Activated CD8-positive, alpha-beta memory T cell treated with anti-CD3 and anti-CD28 coated beads for 24 hours (primary cell): ENCODE measurements around the gene DMD.

Experiments used
- DNase-seq: peaks from one replicate; pipeline ENCODE4 v3.0.0-alpha.2; 2020

The DMD gene

DNA sequence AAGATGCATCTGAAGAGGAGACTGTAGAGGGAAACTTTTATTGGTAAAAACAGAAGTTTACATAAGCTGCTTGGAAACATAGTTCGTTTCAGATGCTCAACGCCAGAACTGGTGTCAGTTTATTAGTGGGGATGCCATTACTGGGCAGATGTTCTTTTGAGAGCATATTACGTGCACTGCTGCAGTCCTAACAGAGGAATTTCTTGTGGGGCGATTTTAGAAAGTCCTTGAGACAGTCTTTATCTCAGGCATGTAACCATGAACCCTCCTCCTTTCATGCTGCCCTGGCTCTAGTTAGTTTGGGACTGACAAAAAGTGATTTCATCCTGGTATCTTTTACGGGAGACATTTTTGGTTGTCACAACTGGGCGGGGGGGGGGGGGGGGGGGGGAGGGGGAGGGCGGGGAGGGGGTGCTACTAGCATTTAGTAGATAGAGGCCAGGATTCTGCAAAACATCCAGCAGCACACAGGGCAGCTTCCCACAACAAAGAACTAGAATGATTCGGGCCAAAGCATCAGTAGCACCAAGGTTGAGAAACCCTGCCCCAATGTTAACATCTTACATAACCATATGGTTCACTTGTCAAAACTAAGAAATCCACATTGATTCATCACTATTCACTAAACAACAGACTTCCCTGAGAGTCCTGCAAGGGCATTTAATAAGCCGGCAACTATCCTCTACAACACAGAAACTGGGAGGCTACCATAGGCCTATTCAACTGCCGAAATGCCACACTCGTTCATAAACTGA, 2021.0 kb downstream of the DMD start:
- no peak for DNase-seq

DNA sequence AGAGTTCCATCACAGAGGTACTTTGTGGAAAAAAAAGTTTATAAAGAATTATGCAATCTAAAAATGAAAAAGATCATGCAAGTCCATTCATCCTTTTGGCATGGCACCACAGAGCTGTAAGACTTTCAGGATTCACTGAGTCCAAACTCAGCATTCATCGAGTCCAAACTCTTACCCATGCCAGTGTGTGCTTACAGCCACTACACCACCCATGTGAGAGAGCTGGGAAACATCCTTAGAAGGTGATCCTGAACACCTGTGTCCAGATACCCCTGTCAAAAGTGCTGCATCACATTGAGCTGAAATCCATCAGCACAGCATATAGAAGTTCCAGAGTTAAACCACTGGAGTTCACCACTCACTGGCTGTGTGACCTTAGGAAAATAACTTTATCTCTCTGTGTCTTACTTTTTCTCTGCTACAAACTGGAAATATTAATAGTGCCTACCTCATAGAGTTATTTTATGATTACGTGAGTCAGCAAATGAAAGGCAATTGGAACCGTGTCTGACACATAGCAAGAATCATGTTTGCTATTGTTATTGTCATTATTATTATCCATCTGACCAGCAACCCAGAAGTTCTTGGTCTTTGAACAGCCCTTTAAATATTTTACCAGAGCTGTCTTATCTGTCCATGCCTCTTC, 2024.5 kb downstream of the DMD start:
- no peak for DNase-seq

DNA sequence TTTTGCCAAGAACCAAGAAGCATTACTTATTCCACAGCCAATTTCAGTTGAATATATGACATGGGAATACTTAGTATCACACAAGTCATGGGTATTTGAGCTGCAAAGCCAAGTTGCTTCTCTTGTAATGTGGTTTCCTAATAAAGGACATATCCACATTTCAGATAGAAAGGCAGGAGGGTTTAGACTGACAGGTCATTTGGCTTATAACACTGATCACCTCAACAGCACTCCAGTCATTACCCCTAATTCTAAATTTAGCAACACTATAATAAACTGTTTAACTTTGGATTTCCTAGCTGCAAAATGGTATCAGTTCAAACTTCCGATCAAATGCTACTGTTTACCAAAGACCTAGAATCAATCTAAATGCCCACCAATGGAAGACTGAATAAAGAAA, 2025.5 kb downstream of the DMD start:
- DNase-seq, result no peak

DNA sequence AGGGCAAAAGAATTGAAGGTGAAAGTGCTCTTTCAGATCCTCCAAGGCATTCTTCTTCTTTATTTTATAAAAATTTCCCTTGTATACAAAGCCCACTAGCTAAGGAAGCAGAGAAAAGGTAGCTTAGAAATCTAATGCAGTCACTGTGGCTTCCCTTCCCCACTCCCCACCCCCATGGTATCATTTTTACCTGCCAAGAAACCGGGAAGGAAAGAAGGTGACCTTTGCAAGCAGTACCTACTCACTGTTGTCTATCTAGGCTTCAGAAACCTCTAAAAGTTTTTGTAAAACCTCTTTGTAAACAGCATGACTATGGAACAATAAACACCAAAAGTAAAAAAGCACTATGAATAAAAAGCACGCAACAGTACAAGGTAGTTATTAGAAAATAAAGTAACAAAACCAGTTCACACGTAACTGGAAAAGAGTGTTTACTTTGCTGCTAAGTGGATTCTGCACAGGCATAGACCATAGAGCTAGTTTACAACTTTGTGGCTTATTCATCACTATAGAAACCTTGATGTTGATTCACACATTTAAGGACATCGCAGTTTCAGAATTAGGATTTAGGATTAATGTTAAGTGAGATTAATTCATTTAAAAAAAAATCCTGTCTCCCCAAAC, 2029.9 kb downstream of the DMD start:
- DNase-seq, result no peak

DNA sequence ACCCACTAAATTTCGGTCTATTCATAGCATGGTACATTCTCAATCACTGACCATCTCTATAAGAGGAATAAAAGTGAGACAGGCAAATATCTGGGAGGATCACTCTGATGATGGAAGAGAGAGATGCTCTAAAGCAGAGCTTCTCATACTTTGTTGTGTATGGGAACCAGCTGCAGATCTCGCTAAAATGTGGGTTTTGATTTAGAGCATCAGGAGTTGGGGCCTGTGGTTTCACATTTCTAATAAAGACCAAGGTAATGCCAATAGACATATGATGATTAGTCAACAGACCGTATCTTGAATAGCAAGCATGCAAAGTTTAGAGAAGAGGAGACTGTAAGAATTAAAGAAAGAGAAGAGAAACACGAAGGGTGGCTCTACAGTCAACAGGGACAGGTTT, 2032.1 kb downstream of the DMD start:
- no peak for DNase-seq

DNA sequence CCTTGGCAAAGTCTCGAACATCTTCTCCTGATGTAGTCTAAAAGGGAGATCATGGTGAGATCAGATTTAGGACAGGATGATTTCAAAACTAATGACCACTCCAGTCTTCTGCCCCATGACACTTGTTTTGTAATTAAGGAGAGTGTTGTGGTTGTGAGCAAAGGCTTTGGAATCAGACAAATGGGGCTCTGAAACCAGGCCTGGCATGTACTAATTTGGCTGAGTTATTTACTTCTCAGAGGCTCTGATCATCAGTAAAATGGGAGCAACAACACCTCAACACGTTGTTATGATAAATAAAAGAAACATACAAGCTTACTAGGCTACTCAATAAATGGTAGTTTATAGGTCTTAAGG, 2032.6 kb downstream of the DMD start:
- no peak for DNase-seq

DNA sequence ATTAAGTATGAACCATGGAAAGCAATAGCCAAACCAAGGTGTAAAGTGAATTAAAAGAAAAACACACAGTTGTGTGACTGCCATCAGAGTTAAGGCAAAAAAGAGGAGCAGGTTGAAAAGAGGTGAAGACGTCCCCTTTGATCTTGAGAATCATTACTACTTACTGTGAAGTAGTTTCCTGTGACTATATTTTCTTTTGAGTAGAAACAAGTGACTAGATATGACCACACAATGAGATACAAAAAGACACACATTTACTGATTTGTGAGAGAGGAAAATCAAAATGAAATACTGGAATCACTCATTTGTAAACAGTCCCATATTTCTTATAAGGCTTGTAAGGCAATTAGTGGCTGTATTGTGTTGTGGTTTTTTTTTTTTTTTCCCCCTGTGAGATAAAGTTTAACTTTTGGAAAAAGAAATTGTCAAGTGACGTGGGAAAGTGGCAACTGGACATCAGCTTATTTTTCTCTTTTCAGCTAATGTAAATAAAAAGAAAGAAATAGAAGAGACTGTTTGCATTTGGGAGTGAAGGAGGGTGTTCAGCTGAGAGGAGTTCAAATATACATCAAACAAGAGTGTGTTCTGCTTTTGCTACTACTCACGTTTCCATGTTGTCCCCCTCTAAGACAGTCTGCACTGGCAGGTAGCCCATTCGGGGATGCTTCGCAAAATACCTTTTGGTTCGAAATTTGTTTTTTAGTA, 2033.1 kb downstream of the DMD start:
- DNase-seq, result no peak

DNA sequence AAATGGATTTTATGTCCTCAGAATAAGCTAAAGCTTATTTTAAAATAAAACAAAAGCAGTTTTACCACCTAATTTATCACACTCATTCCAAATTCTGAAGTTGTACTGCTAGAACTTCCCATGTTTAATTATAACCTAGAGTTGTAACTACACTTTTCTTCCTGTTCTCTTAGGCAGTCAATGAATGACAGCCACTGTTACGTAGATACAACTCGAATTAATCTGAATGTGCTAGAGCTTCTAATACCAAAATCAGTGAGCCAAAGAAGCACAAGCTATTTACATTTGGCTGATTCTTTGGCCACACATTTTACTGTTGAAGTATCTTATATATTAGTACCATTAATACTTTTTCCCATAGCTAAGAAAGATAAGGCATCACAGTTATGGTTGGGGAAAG, 2040.6 kb downstream of the DMD start:
- no peak for DNase-seq

DNA sequence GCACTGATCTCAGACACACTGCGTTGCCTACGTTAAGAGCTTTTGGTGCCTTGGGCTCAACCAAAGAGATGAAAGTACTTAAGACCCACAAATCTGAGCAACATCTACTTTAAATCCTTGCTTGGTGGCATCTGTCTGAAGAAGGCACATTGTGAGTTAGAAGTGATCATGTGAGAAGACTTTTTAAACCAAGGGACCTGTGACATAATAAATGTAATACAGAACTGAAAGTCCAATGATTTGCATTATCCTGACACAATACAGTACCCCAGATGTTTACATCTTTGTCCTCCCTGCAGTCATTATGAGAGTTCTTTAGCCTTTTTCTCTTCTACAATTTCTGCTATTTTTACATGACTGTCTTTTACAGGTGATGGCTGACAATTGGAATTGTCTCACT, 2042.8 kb downstream of the DMD start:
- no peak for DNase-seq

DNA sequence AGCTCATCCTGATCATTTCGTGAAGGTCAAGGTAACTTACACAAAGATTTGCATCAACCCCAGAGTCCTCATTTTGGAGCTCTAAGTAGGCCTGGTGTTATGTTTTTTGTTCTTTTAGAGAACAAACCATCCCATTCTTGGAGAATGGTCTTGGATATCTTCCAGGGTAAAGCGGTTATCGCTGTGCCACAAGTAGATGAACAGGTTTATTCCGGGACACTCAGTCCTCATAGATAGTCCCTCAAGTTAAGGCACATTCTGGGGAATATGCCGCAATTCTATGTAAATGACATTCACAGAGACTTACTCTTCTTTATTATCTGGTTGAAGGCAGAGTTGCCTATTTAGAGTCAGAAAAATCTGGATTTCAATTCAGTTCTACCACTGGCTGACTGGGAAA, 2044.5 kb downstream of the DMD start:
- no peak for DNase-seq

DNA sequence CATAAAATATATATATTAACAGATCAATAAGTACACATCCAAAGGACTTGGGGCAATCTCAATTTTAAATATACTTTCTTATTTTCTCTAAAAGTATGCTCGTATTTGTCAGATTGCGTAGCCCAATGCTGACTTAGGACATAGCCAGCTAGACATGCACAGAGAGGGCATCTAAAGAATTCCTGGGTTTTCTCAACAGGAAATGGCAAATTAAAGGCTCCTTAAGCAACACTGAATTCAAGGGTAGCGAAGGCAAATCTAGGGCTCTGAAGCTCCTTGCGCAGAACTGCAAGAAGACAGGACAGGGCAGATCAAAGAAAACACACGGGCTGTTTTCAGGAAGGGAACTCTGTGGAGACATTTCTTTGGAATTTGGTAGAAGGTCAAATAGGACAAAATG, 2044.9 kb downstream of the DMD start:
- no peak for DNase-seq

DNA sequence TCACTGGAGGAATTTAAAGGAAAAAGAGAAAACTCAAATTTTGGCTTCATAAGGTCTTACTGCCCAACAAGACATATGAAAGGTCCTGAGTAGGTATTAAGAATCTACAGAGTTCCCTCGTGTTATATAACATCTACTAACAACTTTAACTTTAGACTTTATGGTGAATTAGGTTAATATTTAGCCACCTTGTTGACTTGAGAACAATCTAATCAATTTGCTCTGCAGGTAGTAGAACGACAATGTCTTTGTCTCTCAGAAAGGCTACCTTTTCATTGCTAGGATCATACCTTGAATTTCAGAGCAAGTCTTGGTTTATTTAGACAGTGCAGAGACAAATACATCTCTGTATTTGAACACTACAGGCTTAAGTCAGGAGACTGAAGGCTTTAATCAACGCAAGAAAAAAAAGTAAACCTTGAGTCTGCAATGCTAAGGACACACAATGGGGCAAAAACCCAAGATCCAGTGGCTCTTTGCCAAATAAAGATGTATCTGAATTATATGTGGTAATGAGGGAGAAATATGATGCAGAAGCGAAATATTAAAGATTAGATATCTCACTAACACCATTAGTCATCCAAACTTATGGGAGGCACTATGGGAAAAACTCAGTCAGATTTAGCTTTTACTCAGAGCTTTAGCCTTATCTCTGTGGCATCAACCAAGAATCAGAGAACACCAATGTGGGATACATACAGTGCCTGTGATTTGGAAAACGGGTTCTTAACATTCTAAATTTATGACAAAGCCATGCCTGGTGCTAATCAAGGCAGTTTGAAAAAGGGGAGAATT, 2045.9 kb downstream of the DMD start:
- DNase-seq, result no peak

DNA sequence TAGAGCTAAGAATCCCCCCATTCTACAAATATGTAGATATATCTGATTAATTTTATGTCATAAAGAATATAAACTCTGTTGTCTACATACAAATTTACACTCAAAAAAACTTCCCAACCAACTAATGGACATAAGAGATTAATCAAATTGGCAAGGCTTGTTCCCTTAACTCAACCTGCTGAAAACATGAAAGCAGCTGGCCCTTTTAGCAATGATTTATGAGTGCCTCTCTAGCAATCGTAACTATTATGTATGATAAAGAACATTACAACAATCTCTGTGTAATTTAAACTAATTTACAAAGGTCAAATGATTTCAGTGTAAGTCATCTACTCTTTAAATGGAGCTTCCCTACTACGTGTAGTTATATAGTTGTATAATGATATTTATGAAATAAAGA, 2056.4 kb downstream of the DMD start:
- no peak for DNase-seq

DNA sequence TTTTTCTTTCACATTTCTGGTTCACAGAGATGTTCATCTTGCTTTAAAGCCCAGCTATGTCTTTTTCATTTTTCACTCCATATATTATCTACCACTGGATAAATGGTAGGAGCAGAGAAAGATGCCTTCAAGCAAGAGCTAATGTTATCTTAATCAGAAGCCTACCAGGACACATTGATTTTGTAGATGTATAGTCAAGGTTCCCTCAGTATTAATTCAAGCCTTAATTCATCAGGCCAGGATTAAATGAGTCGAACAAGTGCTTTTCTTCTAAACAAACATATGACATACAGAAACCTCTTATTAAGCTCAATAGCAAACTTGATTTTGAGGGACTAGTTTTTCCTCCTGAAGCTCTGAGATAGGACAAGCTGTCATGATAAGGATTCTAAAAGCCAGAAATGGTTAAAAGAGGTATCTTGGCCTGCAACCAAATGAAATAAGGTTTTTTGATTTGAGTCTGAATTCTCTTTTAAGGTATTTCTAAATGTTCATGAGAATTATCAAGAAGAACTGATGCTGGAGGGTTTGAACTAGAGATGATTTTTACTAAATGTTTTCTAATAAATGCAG, 2057.8 kb downstream of the DMD start:
- DNase-seq, result no peak

DNA sequence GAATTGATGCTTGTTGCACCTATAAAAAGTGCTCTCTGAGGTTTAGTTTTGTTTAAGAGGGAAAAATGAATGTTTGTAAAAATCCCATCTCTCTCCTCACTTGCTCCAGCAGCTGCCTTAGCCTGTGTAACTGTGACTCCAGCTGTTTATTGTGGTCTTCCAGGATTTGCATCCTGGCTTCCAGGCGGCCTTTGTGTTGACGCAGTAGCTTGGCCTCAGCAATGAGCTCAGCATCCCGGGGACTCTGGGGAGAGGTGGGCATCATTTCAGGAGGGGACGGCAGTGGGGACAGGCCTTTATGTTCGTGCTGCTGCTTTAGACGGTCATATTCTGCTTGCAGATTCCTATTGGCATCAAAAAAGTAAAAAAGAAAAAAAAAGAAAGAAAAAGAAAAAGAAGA, 2064.2 kb downstream of the DMD start:
- no peak for DNase-seq

DNA sequence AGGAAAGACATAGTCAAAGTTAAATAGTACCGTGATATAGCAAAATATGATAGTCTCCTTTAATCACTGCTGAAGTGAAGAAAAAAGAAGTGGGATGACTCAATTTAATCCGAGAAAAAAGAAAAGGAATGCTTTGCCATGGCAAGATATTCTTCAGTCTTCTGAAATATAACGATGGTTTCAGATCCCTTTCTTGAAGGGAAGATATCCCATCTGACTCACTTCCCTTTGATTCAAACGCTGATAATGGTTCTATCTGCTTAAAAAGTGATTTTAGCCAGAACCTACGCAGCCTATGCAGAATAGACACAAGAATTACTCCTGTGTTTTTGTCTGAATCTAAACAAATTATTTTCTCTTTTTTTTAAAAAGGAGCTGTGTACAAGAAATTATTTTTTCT, 2071.4 kb downstream of the DMD start:
- DNase-seq, result no peak

DNA sequence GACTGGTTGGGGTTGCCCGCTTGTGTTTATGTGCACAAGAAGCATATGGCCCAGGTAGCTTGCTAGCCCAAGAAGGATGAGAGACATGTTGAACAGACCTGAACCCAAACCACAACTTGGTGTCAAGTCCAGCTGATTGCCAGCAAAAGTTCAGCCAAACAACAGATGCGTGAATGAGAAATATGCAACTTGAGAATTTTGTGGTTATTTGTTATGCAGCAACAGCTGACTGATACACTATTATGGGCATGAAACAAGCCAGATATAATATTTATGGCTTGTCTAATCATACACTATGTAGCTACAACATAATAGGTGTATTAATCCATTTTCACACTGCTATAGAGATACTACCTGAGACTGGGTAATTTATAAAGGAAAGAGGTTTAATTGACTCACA, 2073.2 kb downstream of the DMD start:
- no peak for DNase-seq

DNA sequence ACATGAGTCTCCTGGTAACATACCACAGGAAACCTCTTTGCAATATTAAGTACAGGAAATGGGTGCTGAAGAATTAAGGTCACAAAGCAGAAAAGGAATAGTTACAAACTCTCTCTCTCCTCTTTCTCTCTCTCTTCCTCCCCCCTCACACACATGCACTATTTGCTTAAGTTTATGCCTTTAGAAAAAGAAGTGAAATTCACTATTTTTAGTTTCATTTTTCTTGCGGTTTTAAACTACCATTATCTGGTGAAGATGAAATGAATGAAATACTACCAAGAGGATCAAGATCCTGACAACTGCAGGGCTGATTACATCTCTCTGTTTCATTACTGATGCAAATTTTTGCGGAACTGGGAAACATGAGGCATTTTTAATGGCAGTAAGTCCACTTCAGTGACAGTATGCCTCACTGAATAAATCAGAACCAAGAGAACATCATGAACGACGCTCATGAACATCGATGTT, 2075.2 kb downstream of the DMD start:
- no peak for DNase-seq

DNA sequence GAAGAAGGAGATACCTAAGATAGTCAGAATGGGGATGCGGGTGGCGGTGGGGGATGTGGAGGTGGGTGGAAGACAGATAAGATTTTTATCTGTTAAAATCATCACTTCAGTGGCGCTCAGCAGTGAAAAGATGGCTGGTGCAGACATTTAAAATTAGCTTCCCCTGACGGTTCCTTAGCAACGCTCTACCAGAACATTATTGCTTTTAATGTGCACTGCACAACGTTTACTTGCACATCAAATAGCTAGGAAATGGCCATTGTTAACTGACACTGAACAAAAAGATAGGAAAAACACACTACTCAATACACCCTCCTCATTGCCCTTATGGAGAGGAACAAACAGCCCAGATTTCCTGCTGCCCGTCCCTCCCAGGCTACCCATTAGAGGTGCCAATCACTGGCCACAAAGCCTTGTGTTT, 2078.5 kb downstream of the DMD start:
- no peak for DNase-seq

DNA sequence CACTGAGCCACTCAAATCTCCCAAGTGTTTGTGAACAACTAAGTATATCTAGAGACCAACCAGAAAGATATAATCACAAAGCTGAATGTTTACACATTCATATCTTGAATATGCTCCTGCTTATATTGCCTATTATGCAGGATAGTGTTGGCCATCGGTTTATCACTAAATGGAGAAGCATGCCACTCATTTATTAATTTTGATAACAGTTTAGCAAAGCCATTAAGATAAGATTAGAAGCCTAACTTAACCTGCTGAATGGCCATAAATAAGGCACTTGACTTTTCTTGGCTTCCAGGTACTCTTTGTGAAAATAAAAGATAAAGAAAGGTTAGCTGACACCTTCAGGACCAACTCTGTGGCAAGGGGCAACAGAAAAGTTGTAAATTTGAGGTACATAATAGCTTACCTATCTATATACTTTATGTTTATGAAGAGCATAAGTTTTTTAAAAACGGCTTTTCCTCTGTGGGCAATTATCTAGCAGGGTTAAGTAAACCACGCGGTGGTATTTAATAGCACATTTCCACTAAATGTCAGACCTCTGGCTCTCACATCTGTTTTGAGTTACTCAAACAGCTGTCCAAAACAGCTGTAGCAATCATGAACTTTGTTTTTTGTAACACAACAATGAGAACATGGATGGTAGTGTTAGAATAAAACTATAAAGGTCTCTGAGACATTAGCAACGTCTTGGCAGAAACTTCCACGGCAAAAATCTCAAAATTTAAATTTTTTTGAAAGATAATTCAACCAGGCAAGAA, 2080.7 kb downstream of the DMD start:
- DNase-seq, result no peak

DNA sequence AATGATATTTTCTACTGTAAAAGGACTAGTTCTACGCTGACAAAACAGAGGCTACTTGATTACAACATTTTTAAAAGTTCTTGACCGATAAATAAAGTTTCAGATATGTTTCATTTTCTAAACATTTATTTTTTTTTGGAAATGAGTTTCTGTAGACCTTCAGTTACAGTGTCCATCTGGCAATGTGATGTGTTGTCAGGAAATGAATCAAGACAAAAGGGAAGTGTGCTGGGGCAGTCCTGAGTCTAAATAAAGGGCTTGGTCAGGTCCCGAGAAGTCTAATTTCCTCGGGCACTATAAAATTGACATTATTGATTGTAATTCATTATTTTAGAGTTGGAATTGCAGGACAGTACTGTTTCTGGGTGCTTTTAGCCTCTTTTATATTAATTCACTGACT, 2082.5 kb downstream of the DMD start:
- DNase-seq, result no peak

DNA sequence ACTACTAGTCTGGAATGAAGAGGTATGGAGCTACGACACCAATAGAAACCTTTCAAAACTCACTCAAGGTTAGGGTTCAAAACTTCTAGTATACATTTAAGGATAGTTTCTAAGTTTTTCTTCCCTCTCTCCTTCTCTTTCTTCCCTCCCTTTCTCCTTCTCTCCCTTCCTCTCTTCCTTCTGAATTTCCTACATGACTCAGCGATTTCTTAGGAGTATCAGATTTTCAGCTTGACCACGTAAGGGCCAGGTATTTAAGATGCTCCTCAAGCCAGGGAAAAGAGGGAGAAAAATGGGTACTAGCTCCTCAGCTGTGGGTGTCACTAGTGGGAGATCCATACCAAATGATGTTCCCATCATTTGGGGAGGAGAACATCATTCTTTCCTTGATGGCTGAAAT, 2083.6 kb downstream of the DMD start:
- no peak for DNase-seq
